HepG2 (cell line): ENCODE results near the gene ATP5F1E. TPM values are rescaled to one million over a fixed set of nuclear protein-coding genes. Genes with fewer than 3 reads are reported as not detected.

Source experiments
- ATAC-seq: fragments of 200-7000 bp; cut with Tn5 transposase; 3 replicates; pipeline ENCODE4 v1.9.1; 2020; ENCODE audit warnings: mild to moderate bottlenecking, moderate library complexity
- BruUV-seq: library from RNA; stranded (reverse); fragments of 400-500 nt; replicated peaks from 2 replicates; lab custom pipeline; 2021; lab: Mats Ljungman, UMichigan
- CTCF ChIA-PET: fragments of 300-600 bp; formaldehyde crosslinking; extraction: SDS; loops from one replicate; lab custom pipeline; 2021; ENCODE audit warnings: low total read pairs, inconsistent platforms, low intra/inter-chr PET ratio; lab: Yijun Ruan, JAX
- POLR2A ChIA-PET: fragments of 350-600 bp; sonication (Branson Sonifier 250); formaldehyde crosslinking; loops from one replicate; lab custom pipeline; 2020; ENCODE audit warnings: antibody characterized with exemption, inconsistent platforms; lab: Yijun Ruan, JAX
- DNase-seq: peaks from one replicate; pipeline ENCODE4 v3.0.0-alpha.2; 2015; ENCODE audit warnings: low spot score
- FAIRE-seq: peaks from 3 replicates; lab custom pipeline; 2011; peaks lifted over from hg19 to GRCh38; lab: Jason Lieb, UNC
- H2AFZ ChIP-seq: one replicate; pipeline ENCODE4 v1.6.1; 2011; ENCODE audit warnings: low read length, inconsistent platforms
- H3K27ac ChIP-seq: fragments of 300-600 bp; 3 replicates; pipeline ENCODE4 v1.8.0; 2011; ENCODE audit warnings: mixed run types, mild to moderate bottlenecking, mixed read lengths, low read length, inconsistent platforms; ENCODE audit not compliant: insufficient read depth; ENCODE audit errors: extremely low read length
- H3K27me3 ChIP-seq, 2 experiments: fragments of 200-600 bp in 1 of 2; 2 replicates in 1 of 2; 3 replicates in 1 of 2; pipeline versions ENCODE4 v1.6.0 to v1.8.0; 2011; ENCODE audit warnings: low read length in 2 of 2, mild to moderate bottlenecking in 2 of 2, moderate library complexity in 2 of 2, inconsistent platforms in 1 of 2; ENCODE audit not compliant: insufficient read depth in 2 of 2, control insufficient read depth in 1 of 2
- H3K36me3 ChIP-seq, 2 experiments: fragments of 200-600 bp in 1 of 2; replicated peaks in 1 of 2; 2 replicates in 1 of 2; 3 replicates in 1 of 2; pipeline versions ENCODE4 v1.5.1 to v1.8.0; 2011; ENCODE audit warnings: low read length in 2 of 2, inconsistent platforms in 1 of 2; ENCODE audit not compliant: insufficient read depth in 2 of 2, control insufficient read depth in 1 of 2
- H3K4me1 ChIP-seq: 2 replicates; pipeline ENCODE4 v1.5.1; 2012; ENCODE audit warnings: low read length, inconsistent platforms; ENCODE audit not compliant: insufficient read depth
- H3K4me2 ChIP-seq: 2 replicates; pipeline ENCODE4 v1.6.0; 2011; ENCODE audit warnings: low read depth, low read length, inconsistent platforms
- H3K4me3 ChIP-seq, 3 experiments: fragments of 200-600 bp in 1 of 3; sonication (generic), shearing (Covaris generic) in 1 of 3; replicated peaks in 1 of 3; 2 replicates each; pipeline ENCODE4 v1.5.1; 2011 to 2016; ENCODE audit warnings: low read length in 3 of 3, inconsistent platforms in 2 of 3, low read depth in 2 of 3, mild to moderate bottlenecking in 2 of 3, control low read depth in 1 of 3, mixed read lengths in 1 of 3; ENCODE audit not compliant: insufficient read depth in 1 of 3
- H3K79me2 ChIP-seq: one replicate; pipeline ENCODE4 v1.6.1; 2011; ENCODE audit warnings: low read length, inconsistent platforms; ENCODE audit not compliant: insufficient read depth
- H3K9ac ChIP-seq: 2 replicates; pipeline ENCODE4 v1.6.0; 2011; ENCODE audit warnings: mild to moderate bottlenecking, low read depth, low read length, inconsistent platforms; ENCODE audit not compliant: insufficient read depth
- H3K9me3 ChIP-seq: 2 replicates; pipeline ENCODE4 v1.5.1; 2012; ENCODE audit warnings: mild to moderate bottlenecking, low read length
- H4K20me1 ChIP-seq: 2 replicates; pipeline ENCODE4 v1.6.0; 2011; ENCODE audit warnings: inconsistent platforms, mild to moderate bottlenecking, low read length, moderate library complexity; ENCODE audit not compliant: insufficient read depth
- AKAP8 ChIP-seq: sonication (generic); formaldehyde crosslinking; IDR thresholded peaks from 2 replicates; pipeline ENCODE4 v1.5.1; 2020; ENCODE audit warnings: mild to moderate bottlenecking, missing genetic modification reagents
- GABPB1 ChIP-seq: IDR thresholded peaks from 2 replicates; pipeline ENCODE4 v1.6.1; 2016; ENCODE audit warnings: mild to moderate bottlenecking, missing genetic modification reagents, moderate library complexity, missing compliant biosample characterization
- GATAD1 ChIP-seq: IDR thresholded peaks from 2 replicates; pipeline ENCODE4 v1.6.1; 2016; ENCODE audit warnings: missing genetic modification reagents, missing compliant biosample characterization
- GLI4 ChIP-seq: sonication (generic); formaldehyde crosslinking; IDR thresholded peaks from 2 replicates; pipeline ENCODE4 v1.5.1; 2020; ENCODE audit warnings: missing genetic modification reagents, mild to moderate bottlenecking, moderate library complexity, borderline replicate concordance
- GMEB1 ChIP-seq: sonication (generic); formaldehyde crosslinking; IDR thresholded peaks from 2 replicates; pipeline ENCODE4 v1.5.1; 2020; ENCODE audit warnings: missing genetic modification reagents, mild to moderate bottlenecking, borderline replicate concordance
- IRF1 ChIP-seq: sonication (generic); formaldehyde crosslinking; IDR thresholded peaks from 2 replicates; pipeline ENCODE4 v1.4.0; 2020; ENCODE audit warnings: low read depth, mild to moderate bottlenecking, missing genetic modification reagents
- KDM4B ChIP-seq: sonication (generic); formaldehyde crosslinking; IDR thresholded peaks from 2 replicates; pipeline ENCODE4 v1.4.0; 2020; ENCODE audit warnings: missing genetic modification reagents
- PRMT3 ChIP-seq: sonication (generic); formaldehyde crosslinking; IDR thresholded peaks from 2 replicates; pipeline ENCODE4 v1.8.1; 2022; ENCODE audit warnings: low read depth, mild to moderate bottlenecking, moderate library complexity, missing genetic modification reagents, borderline replicate concordance
- PTBP1 ChIP-seq: fragments of 200-400 bp; formaldehyde crosslinking; IDR thresholded peaks from 2 replicates; pipeline ENCODE4 v1.6.1; 2018; ENCODE audit warnings: low read length, low read depth; ENCODE audit not compliant: poor library complexity, severe bottlenecking
- RBFOX2 ChIP-seq: fragments of 200-400 bp; formaldehyde crosslinking; IDR thresholded peaks from 2 replicates; pipeline ENCODE4 v1.6.1; 2017; ENCODE audit warnings: low read depth, mild to moderate bottlenecking, low read length
- SMARCE1 ChIP-seq: fragments of 450-650 bp; IDR thresholded peaks from 2 replicates; pipeline ENCODE4 v1.6.1; 2017; ENCODE audit warnings: borderline replicate concordance
- THAP11 ChIP-seq: IDR thresholded peaks from 2 replicates; pipeline ENCODE4 v1.6.1; 2016; ENCODE audit warnings: missing biosample characterization, missing genetic modification reagents
- XRCC5 ChIP-seq: fragments of 200-400 bp; formaldehyde crosslinking; optimal IDR thresholded peaks from 2 replicates; pipeline ENCODE3; 2017; ENCODE audit warnings: mild to moderate bottlenecking, low read length
- ZFP82 ChIP-seq: sonication (generic); formaldehyde crosslinking; IDR thresholded peaks from 2 replicates; pipeline ENCODE4 v1.5.1; 2020; ENCODE audit warnings: mild to moderate bottlenecking, missing genetic modification reagents, borderline replicate concordance
- ZNF432 ChIP-seq: sonication (generic); formaldehyde crosslinking; IDR thresholded peaks from 2 replicates; pipeline ENCODE4 v1.5.0; 2020; ENCODE audit warnings: missing genetic modification reagents, mild to moderate bottlenecking, borderline replicate concordance
- ZNF839 ChIP-seq: sonication (generic); formaldehyde crosslinking; IDR thresholded peaks from 2 replicates; pipeline ENCODE4 v1.4.0; 2020; ENCODE audit warnings: missing genetic modification reagents, mild to moderate bottlenecking, borderline replicate concordance
- WGBS: methylation state at CpG from one replicate; pipeline ENCODE4 v1.1.6; 2017; ENCODE audit warnings: low lambda C conversion rate; 5-methylcytosine and 5-hydroxymethylcytosine counted together
- in situ Hi-C: cut with HindIII; loops from 2 replicates; pipeline ENCODE4 v1.10.0; 2017; ENCODE audit warnings: low pct_unique_long_range_greater_than_20kb; ENCODE audit not compliant: extremely low pct_ligation_motif_present
- intact Hi-C: fragments of 100-400 bp; cut with micrococcal nuclease; formaldehyde crosslinking; loops from one replicate; pipeline ENCODE4 v1.10.0; 2022; ENCODE audit not compliant: unreplicated experiment
- polyA plus RNA-seq, 8 experiments: library from polyadenylated mRNA; depleted of rRNA in 3 of 8; stranded (reverse) in 7 of 8; unstranded in 1 of 8; fragments of >200 nt; fragmentation: Illumina TruSeq in 4 of 8; extraction: Trizol in 4 of 8; gene quantifications; 2 replicates each; pipeline versions ENCODE4 v1.2.1 to v1.2.3, GENCODE V29; 2011 to 2016; ENCODE audit warnings: low read depth in 4 of 8, missing spikeins in 1 of 8, mixed read lengths in 1 of 8; ENCODE audit not compliant: insufficient read depth in 1 of 8
- total RNA-seq, 5 experiments: library from RNA; depleted of rRNA; stranded (reverse); fragments of >200 nt; fragmentation: Illumina TruSeq; extraction: Trizol; gene quantifications; 2 replicates each; pipeline ENCODE4 v1.2.3, GENCODE V29; 2016; ENCODE audit warnings: low read depth in 1 of 5
- TF ChIP-seq, protein P1 (sequence below): sonication (generic); formaldehyde crosslinking; IDR thresholded peaks from 2 replicates; pipeline ENCODE4 v1.9.0; 2022; ENCODE audit warnings: missing genetic modification reagents, mild to moderate bottlenecking, borderline replicate concordance
- TF ChIP-seq, protein P2 (sequence below): sonication (generic); formaldehyde crosslinking; IDR thresholded peaks from 2 replicates; pipeline ENCODE4 v1.4.0; 2020; ENCODE audit warnings: missing genetic modification reagents
- TF ChIP-seq, protein P3 (sequence below): sonication (generic); formaldehyde crosslinking; IDR thresholded peaks from 2 replicates; pipeline ENCODE4 v1.8.0; 2023; ENCODE audit warnings: mild to moderate bottlenecking, missing genetic modification reagents

Gene ATP5F1E
- total and polyA plus RNA-seq, 2 of the 13 experiments (the other 11 are each of a cell fraction or from before 2014, with no cell fraction given): 121 to 134 TPM

GRCh38 chr20:59000326-59000725 lies 31.8 kb downstream of the ATP5F1E start:
- ATAC-seq: no peak
- no TSS peak for BruUV-seq
- H3K36me3 ChIP-seq: peaks cover 4% of the 10 kb centered on the region in 2 experiments; a peak in 3 of 5 replicates
- H3K27me3 ChIP-seq: peaks cover 2 to 27% of the 10 kb centered on the region in 2 experiments
- H3K9ac ChIP-seq: no peak overlapping the region
- intact Hi-C loops: no loop called here
- 50% methylated on average over 3 of the region's 3 CpGs for WGBS
- H3K4me2 ChIP-seq: no peak overlapping the region
- no peak for FAIRE-seq
- TF ChIP-seq ZNF432 (CRISPR knock-in tag) (no peak), SMARCE1 (no peak), XRCC5 (no peak), RBFOX2 (no peak), AKAP8 (CRISPR knock-in tag) (no peak), THAP11 (no peak), GATAD1 (CRISPR knock-in tag) (no peak), ZFP82 (no peak), GMEB1 (CRISPR knock-in tag) (no peak), GLI4 (CRISPR knock-in tag) (no peak), ZNF839 (no peak), KDM4B (CRISPR knock-in tag) (no peak), GABPB1 (CRISPR knock-in tag) (no peak), IRF1 (CRISPR knock-in tag) (no peak), PRMT3 (CRISPR knock-in tag) (no peak), PTBP1 (no peak)
- TF ChIP-seq, protein P1, sequence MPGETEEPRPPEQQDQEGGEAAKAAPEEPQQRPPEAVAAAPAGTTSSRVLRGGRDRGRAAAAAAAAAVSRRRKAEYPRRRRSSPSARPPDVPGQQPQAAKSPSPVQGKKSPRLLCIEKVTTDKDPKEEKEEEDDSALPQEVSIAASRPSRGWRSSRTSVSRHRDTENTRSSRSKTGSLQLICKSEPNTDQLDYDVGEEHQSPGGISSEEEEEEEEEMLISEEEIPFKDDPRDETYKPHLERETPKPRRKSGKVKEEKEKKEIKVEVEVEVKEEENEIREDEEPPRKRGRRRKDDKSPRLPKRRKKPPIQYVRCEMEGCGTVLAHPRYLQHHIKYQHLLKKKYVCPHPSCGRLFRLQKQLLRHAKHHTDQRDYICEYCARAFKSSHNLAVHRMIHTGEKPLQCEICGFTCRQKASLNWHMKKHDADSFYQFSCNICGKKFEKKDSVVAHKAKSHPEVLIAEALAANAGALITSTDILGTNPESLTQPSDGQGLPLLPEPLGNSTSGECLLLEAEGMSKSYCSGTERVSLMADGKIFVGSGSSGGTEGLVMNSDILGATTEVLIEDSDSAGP: no peak
- TF ChIP-seq, protein P2, sequence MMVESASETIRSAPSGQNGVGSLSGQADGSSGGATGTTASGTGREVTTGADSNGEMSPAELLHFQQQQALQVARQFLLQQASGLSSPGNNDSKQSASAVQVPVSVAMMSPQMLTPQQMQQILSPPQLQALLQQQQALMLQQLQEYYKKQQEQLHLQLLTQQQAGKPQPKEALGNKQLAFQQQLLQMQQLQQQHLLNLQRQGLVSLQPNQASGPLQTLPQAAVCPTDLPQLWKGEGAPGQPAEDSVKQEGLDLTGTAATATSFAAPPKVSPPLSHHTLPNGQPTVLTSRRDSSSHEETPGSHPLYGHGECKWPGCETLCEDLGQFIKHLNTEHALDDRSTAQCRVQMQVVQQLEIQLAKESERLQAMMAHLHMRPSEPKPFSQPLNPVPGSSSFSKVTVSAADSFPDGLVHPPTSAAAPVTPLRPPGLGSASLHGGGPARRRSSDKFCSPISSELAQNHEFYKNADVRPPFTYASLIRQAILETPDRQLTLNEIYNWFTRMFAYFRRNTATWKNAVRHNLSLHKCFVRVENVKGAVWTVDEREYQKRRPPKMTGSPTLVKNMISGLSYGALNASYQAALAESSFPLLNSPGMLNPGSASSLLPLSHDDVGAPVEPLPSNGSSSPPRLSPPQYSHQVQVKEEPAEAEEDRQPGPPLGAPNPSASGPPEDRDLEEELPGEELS (CRISPR knock-in tag): no peak
- TF ChIP-seq, protein P3, sequence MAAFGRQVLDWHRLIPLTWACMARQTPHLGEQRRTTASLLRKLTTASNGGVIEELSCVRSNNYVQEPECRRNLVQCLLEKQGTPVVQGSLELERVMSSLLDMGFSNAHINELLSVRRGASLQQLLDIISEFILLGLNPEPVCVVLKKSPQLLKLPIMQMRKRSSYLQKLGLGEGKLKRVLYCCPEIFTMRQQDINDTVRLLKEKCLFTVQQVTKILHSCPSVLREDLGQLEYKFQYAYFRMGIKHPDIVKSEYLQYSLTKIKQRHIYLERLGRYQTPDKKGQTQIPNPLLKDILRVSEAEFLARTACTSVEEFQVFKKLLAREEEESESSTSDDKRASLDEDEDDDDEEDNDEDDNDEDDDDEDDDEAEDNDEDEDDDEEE: no peak
- H2AFZ ChIP-seq: no peak overlapping the region
- CTCF ChIA-PET: no interaction called here
- H3K79me2 ChIP-seq: no peaks in the 10 kb centered on the region
- H3K4me3 ChIP-seq: no peak overlapping the region
- H3K4me1 ChIP-seq: peaks cover 70% of the 10 kb centered on the region
- in situ Hi-C loops: no loop called here
- H3K9me3 ChIP-seq: no peaks in the 10 kb centered on the region
- no peak overlapping the region for H3K27ac ChIP-seq
- no peak for DNase-seq
- no peaks in the 10 kb centered on the region for H4K20me1 ChIP-seq
- POLR2A ChIA-PET: no interaction called here
